K562 (cell line): ENCODE data around the gene HRH4. TPM values are rescaled to one million over a fixed set of nuclear protein-coding genes. Genes with fewer than 3 reads are reported as not detected.

Experiments used
- ATAC-seq: fragments of 200-7000 bp; cut with Tn5 transposase; 3 replicates; pipeline ENCODE4 v1.9.1; 2020; ENCODE audit warnings: moderate library complexity
- BruUV-seq: library from RNA; stranded (reverse); fragments of 400-500 nt; replicated peaks from 2 replicates; lab custom pipeline; 2021; lab: Mats Ljungman, UMichigan
- CTCF ChIA-PET: fragments of 300-600 bp; formaldehyde crosslinking; extraction: SDS; loops from one replicate; lab custom pipeline; 2021; ENCODE audit warnings: low intra/inter-chr PET ratio; lab: Yijun Ruan, JAX
- POLR2A ChIA-PET: fragments of 300-600, 350-650 bp; sonication (Branson Sonifier 250); formaldehyde crosslinking; extraction: SDS; loops from one replicate; lab custom pipeline; 2021; ENCODE audit warnings: antibody characterized with exemption, inconsistent platforms; lab: Yijun Ruan, JAX
- DNase-seq, 4 experiments: peaks; one replicate each; pipeline versions ENCODE4 v3.0.0 to v3.0.0-alpha.2; 2011 to 2018; ENCODE audit warnings: low spot score in 3 of 4, mixed read lengths in 3 of 4; ENCODE audit errors: extremely low read depth in 1 of 4
- FAIRE-seq: peaks from 2 replicates; lab custom pipeline; 2011; peaks lifted over from hg19 to GRCh38; lab: Jason Lieb, UNC
- H2AFZ ChIP-seq: 2 replicates; pipeline ENCODE4 v1.6.0; 2011; ENCODE audit warnings: low read depth, low read length, control low read depth, inconsistent platforms
- H3K27ac ChIP-seq: fragments of 200-600 bp; 3 replicates; pipeline ENCODE4 v1.8.0; 2011; ENCODE audit warnings: low read depth, mild to moderate bottlenecking, control low read depth, inconsistent platforms, low read length, moderate library complexity, mixed read lengths; ENCODE audit errors: extremely low read depth
- H3K27me3 ChIP-seq, 2 experiments: fragments of 300-600 bp in 1 of 2; 2 replicates in 1 of 2; 3 replicates in 1 of 2; pipeline versions ENCODE4 v1.6.0 to v1.8.0; 2011; ENCODE audit warnings: inconsistent platforms in 2 of 2, low read length in 2 of 2, mild to moderate bottlenecking in 1 of 2, mixed read lengths in 1 of 2, moderate library complexity in 1 of 2; ENCODE audit not compliant: control insufficient read depth in 2 of 2, insufficient read depth in 2 of 2
- H3K36me3 ChIP-seq: fragments of 300-600 bp; 3 replicates; pipeline ENCODE4 v1.8.0; 2011; ENCODE audit warnings: mild to moderate bottlenecking, low read length, inconsistent platforms; ENCODE audit not compliant: control insufficient read depth, insufficient read depth
- H3K4me1 ChIP-seq, 2 experiments: fragments of 200-600 bp in 1 of 2; replicated peaks in 1 of 2; 2 replicates in 1 of 2; 3 replicates in 1 of 2; pipeline versions ENCODE4 v1.5.1 to v1.8.0; 2011; ENCODE audit warnings: inconsistent platforms in 2 of 2, low read length in 2 of 2, mild to moderate bottlenecking in 1 of 2, mixed read lengths in 1 of 2, moderate library complexity in 1 of 2; ENCODE audit not compliant: control insufficient read depth in 2 of 2, insufficient read depth in 2 of 2
- H3K4me2 ChIP-seq: 2 replicates; pipeline ENCODE4 v1.6.1; 2011; ENCODE audit warnings: low read length, control low read depth, inconsistent platforms, mixed read lengths; ENCODE audit not compliant: insufficient read depth
- H3K4me3 ChIP-seq: fragments of 200-600 bp; sonication (generic), shearing (Covaris generic); 2 replicates; pipeline ENCODE4 v1.5.1; 2016; ENCODE audit warnings: control low read depth, inconsistent platforms
- H3K79me2 ChIP-seq: fragments of 200-600 bp; 3 replicates; pipeline ENCODE4 v1.8.0; 2011; ENCODE audit warnings: low read length, inconsistent platforms; ENCODE audit not compliant: control insufficient read depth, insufficient read depth
- H3K9ac ChIP-seq, 2 experiments: 2 replicates each; pipeline versions ENCODE4 v1.6.0 to v1.6.1; 2011; ENCODE audit warnings: low read depth in 2 of 2, low read length in 2 of 2, control low read depth in 1 of 2, inconsistent platforms in 1 of 2, mild to moderate bottlenecking in 1 of 2, mixed read lengths in 1 of 2; ENCODE audit not compliant: insufficient read depth in 1 of 2
- H3K9me1 ChIP-seq: one replicate; pipeline ENCODE4 v1.6.0; 2011; ENCODE audit warnings: inconsistent platforms, mild to moderate bottlenecking, low read length, moderate library complexity; ENCODE audit not compliant: control insufficient read depth, insufficient read depth
- H3K9me3 ChIP-seq: replicated peaks from 2 replicates; pipeline ENCODE4 v1.5.1; 2011; ENCODE audit warnings: low read depth, low read length, inconsistent platforms; ENCODE audit not compliant: control insufficient read depth, insufficient read depth
- H4K20me1 ChIP-seq: replicated peaks from 2 replicates; pipeline ENCODE4 v1.6.1; 2011; ENCODE audit warnings: low read length, inconsistent platforms, mixed read lengths; ENCODE audit not compliant: control insufficient read depth, insufficient read depth
- ELF1 ChIP-seq: fragments of 200-800 bp; sonication (Bioruptor generic); IDR thresholded peaks from 2 replicates; pipeline ENCODE4 v1.6.1; 2016; ENCODE audit warnings: missing genetic modification characterization, missing compliant biosample characterization
- HNRNPK ChIP-seq: fragments of 200-400 bp; formaldehyde crosslinking; IDR thresholded peaks from one replicate; pipeline ENCODE4 v1.6.1; 2018; ENCODE audit warnings: mild to moderate bottlenecking, low read depth, low read length; ENCODE audit not compliant: poor library complexity, severe bottlenecking
- MYC ChIP-seq, 2 experiments: fragments of 250-450 bp in 1 of 2; sonication (Bioruptor Pico) in 1 of 2; IDR thresholded peaks; 2 replicates each; pipeline versions ENCODE4 v1.5.1 to v1.6.1; 2012 to 2021; ENCODE audit warnings: low read depth in 2 of 2, borderline replicate concordance in 1 of 2, improper control_type of control experiment in 1 of 2, low read length in 1 of 2, mild to moderate bottlenecking in 1 of 2, moderate library complexity in 1 of 2
- SMARCA4 ChIP-seq: fragments of 450-650 bp; IDR thresholded peaks from 2 replicates; pipeline ENCODE4 v1.6.1; 2016
- ZNF644 ChIP-seq: fragments of 200-800 bp; sonication (Bioruptor generic); IDR thresholded peaks from 2 replicates; pipeline ENCODE4 v1.6.1; 2016; ENCODE audit warnings: low read depth, missing genetic modification characterization, missing compliant biosample characterization
- whole genome bisulfite sequencing: fragments of 100-300 bp; shearing (Covaris generic); methylation state at CpG from one replicate; pipeline ENCODE4 v1.1.6; 2016; ENCODE audit warnings: low coverage, mixed read lengths; ENCODE audit not compliant: insufficient coverage; ENCODE audit errors: missing lambda C conversion rate; 5-methylcytosine and 5-hydroxymethylcytosine counted together
- in situ Hi-C: fragments of 300-500 bp; cut with MboI; formaldehyde crosslinking; loops from 4 replicates; pipeline ENCODE4 v1.15.0; 2018; ENCODE audit warnings: inconsistent platforms, mixed read lengths
- intact Hi-C: fragments of 100-400 bp; cut with micrococcal nuclease; formaldehyde crosslinking; loops from 2 replicates; pipeline ENCODE4 v1.14.2; 2022
- polyA plus RNA-seq, 8 experiments: library from polyadenylated mRNA; depleted of rRNA in 4 of 8; stranded (reverse) in 5 of 8; unstranded in 3 of 8; fragments of >200 nt; fragmentation: Nextera tagmentation in 2 of 8; fragmentation: Illumina TruSeq in 1 of 8; extraction: Ambion mirVana in 2 of 8; extraction: Trizol in 1 of 8; gene quantifications; 2 replicates each; pipeline versions ENCODE4 v1.2.1 to v1.2.3, GENCODE V29; 2011 to 2014; ENCODE audit warnings: inconsistent platforms in 1 of 8, missing spikeins in 1 of 8
- total RNA-seq, 7 experiments: library from RNA; depleted of rRNA in 6 of 7; stranded (reverse); fragments of >200 nt in 6 of 7; fragmentation: Illumina TruSeq in 2 of 7; extraction: Trizol in 2 of 7; gene quantifications; 2 replicates each; pipeline versions ENCODE4 v1.2.1 to v1.2.3, GENCODE V29; 2011 to 2021; ENCODE audit warnings: low replicate concordance in 1 of 7
- TF ChIP-seq, protein P1 (sequence below): sonication (generic); IDR thresholded peaks from 2 replicates; pipeline ENCODE4 v1.6.1; 2016
- TF ChIP-seq, protein P2 (sequence below): fragments of 450-650 bp; IDR thresholded peaks from 2 replicates; pipeline ENCODE4 v1.6.1; 2018; ENCODE audit not compliant: partially characterized antibody

HRH4 gene
- total and polyA plus RNA-seq, 9 of the 15 experiments (the other 6 are each of a cell fraction or from before 2014, with no cell fraction given) = not detected

DNA sequence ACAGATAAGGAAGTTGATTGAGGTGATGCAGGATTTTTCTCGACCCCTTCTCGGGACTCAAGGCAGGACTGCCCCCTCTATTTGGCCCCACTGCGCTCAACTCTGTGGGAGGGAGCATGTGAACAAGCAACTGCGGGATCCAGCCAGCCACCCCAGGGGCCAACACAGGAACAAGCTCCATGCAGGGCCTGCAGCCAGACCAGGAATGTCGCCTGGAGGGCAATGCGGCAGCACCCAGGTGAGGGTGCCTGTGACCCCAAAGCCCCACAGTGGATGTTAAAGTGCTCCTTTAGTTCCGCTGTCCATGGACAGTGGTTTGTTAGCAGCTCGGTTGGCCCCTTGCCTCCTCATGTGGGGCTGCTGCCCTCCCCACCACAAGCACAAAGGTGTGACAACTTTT, 57.1 kb downstream of the HRH4 start:
- no peaks in the 10 kb centered on the region for H4K20me1 ChIP-seq
- H3K9me3 ChIP-seq = no peaks in the 10 kb centered on the region
- no peaks in the 10 kb centered on the region for H3K4me1 ChIP-seq
- DNase-seq = no peak
- no peak overlapping the region for H3K4me3 ChIP-seq
- no peak for FAIRE-seq
- H3K79me2 ChIP-seq = no peaks in the 10 kb centered on the region
- in situ Hi-C loops = no loop called here
- no peak overlapping the region for H2AFZ ChIP-seq
- no peaks in the 10 kb centered on the region for H3K9me1 ChIP-seq
- TF ChIP-seq, protein P1, sequence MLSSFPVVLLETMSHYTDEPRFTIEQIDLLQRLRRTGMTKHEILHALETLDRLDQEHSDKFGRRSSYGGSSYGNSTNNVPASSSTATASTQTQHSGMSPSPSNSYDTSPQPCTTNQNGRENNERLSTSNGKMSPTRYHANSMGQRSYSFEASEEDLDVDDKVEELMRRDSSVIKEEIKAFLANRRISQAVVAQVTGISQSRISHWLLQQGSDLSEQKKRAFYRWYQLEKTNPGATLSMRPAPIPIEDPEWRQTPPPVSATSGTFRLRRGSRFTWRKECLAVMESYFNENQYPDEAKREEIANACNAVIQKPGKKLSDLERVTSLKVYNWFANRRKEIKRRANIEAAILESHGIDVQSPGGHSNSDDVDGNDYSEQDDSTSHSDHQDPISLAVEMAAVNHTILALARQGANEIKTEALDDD = no peak
- no TSS peak for BruUV-seq
- ChIA-PET CTCF (no interaction called here), POLR2A (interaction anchor here (1.2 kb wide), 1 partner anchor 10 kb away, joined by 7 read pairs; no protein-coding TSS in a partner anchor)
- H3K9ac ChIP-seq = no peak overlapping the region
- H3K27ac ChIP-seq = no peak overlapping the region
- H3K4me2 ChIP-seq = no peak overlapping the region
- no peaks in the 10 kb centered on the region for H3K36me3 ChIP-seq
- WGBS = 0% methylated on average over 8 of the region's 8 CpGs
- H3K27me3 ChIP-seq = no peaks in the 10 kb centered on the region
- ATAC-seq = no peak
- intact Hi-C loops = no loop called here

DNA sequence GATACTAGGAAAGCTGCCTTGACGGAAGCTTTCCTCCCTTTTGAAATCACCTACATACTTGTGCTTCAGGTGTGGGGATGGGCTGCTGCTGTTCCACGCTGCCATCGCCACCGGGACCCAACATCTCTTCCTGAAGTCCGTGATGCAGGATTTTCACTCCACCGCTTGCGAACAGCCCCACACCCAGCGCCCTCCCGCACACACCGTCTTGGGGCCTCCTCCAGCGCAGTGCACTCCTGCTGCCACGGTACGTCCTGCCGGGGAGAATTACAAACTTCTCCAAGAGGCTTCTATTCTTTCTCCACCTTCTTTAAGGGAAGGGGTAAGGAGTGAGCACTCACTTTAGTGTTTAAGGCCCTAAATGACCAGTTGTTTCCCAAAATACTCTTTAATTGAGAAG, 58.2 kb downstream of the HRH4 start:
- no peaks in the 10 kb centered on the region for H3K9me3 ChIP-seq
- no peak for DNase-seq
- H2AFZ ChIP-seq = no peak overlapping the region
- BruUV-seq = no TSS peak
- H3K4me2 ChIP-seq = no peak overlapping the region
- H4K20me1 ChIP-seq = no peaks in the 10 kb centered on the region
- H3K36me3 ChIP-seq = no peaks in the 10 kb centered on the region
- ATAC-seq = peak; percentile 29; the same call in 1 of the 3 replicates
- no peak overlapping the region for H3K27ac ChIP-seq
- ChIA-PET CTCF (no interaction called here), POLR2A (no interaction called here)
- H3K9ac ChIP-seq = no peak overlapping the region
- no peak overlapping the region for H3K4me3 ChIP-seq
- WGBS = 0% methylated on average over 13 of the region's 14 CpGs
- no peaks in the 10 kb centered on the region for H3K9me1 ChIP-seq
- no peaks in the 10 kb centered on the region for H3K79me2 ChIP-seq
- H3K4me1 ChIP-seq = no peaks in the 10 kb centered on the region
- in situ Hi-C loops = no loop called here
- intact Hi-C loops = no loop called here
- H3K27me3 ChIP-seq = no peaks in the 10 kb centered on the region
- FAIRE-seq = no peak
- no peak for TF ChIP-seq MYC (IDR thresholded peaks at IDR 0.05; ENCODE audit: low read depth, low read length)
- TF ChIP-seq MYC (CRISPR knock-in tag; IDR thresholded peaks at IDR 0.05; ENCODE audit: borderline replicate concordance, low read depth) = no peak
- no peak for TF ChIP-seq SMARCA4
- TF ChIP-seq ELF1 (tag) = no peak
- TF ChIP-seq HNRNPK = no peak
- TF ChIP-seq, protein P2, sequence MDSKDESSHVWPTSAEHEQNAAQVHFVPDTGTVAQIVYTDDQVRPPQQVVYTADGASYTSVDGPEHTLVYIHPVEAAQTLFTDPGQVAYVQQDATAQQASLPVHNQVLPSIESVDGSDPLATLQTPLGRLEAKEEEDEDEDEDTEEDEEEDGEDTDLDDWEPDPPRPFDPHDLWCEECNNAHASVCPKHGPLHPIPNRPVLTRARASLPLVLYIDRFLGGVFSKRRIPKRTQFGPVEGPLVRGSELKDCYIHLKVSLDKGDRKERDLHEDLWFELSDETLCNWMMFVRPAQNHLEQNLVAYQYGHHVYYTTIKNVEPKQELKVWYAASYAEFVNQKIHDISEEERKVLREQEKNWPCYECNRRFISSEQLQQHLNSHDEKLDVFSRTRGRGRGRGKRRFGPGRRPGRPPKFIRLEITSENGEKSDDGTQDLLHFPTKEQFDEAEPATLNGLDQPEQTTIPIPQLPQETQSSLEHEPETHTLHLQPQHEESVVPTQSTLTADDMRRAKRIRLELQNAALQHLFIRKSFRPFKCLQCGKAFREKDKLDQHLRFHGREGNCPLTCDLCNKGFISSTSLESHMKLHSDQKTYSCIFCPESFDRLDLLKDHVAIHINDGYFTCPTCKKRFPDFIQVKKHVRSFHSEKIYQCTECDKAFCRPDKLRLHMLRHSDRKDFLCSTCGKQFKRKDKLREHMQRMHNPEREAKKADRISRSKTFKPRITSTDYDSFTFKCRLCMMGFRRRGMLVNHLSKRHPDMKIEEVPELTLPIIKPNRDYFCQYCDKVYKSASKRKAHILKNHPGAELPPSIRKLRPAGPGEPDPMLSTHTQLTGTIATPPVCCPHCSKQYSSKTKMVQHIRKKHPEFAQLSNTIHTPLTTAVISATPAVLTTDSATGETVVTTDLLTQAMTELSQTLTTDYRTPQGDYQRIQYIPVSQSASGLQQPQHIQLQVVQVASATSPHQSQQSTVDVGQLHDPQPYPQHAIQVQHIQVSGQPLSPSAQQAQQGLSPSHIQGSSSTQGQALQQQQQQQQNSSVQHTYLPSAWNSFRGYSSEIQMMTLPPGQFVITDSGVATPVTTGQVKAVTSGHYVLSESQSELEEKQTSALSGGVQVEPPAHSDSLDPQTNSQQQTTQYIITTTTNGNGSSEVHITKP = no peak
- TF ChIP-seq ZNF644 = no peak
